Activated CD8-positive, alpha-beta T cell treated with anti-CD3 and anti-CD28 coated beads, Interleukin-2, amount 10 ng/mL, durations not matched to agents 7 days and 5 days (primary cell): ENCODE measurements around the gene TMEM127. TPM values are rescaled to one million over a fixed set of nuclear protein-coding genes. Genes with fewer than 3 reads are reported as not detected.
"Not testable (repeated sequence)": the region's sequence is repeated elsewhere in the genome, so short reads cannot be mapped to it uniquely, and the experiment has no call there.

Experiments
- ATAC-seq: fragments of 150-1000 bp; cut with Tn5 transposase; one replicate; pipeline ENCODE4 v1.10.0; 2021; ENCODE audit warnings: moderate library complexity
- CTCF ChIA-PET: fragments of 350-600 bp; sonication (Branson Sonifier 250); formaldehyde crosslinking; loops from one replicate; lab custom pipeline; 2021; ENCODE audit warnings: antibody characterized with exemption; lab: Charles Lee
- POLR2A ChIA-PET: fragments of 350-600 bp; sonication (Branson Sonifier 250); formaldehyde crosslinking; loops from one replicate; lab custom pipeline; 2021; ENCODE audit warnings: antibody characterized with exemption; lab: Charles Lee
- DNase-seq: peaks from one replicate; pipeline ENCODE4 v3.0.0-alpha.2; 2020
- H3K27ac Mint-ChIP-seq: one replicate; pipeline ENCODE4 v1.8.0; 2021; ENCODE audit warnings: mild to moderate bottlenecking, mixed read lengths
- H3K27me3 Mint-ChIP-seq: one replicate; pipeline ENCODE4 v1.8.0; 2021; ENCODE audit warnings: low read depth, mixed read lengths
- H3K36me3 Mint-ChIP-seq: one replicate; pipeline ENCODE4 v1.8.0; 2021; ENCODE audit warnings: low read depth, mixed read lengths
- H3K4me1 Mint-ChIP-seq: one replicate; pipeline ENCODE4 v1.8.0; 2021; ENCODE audit warnings: low read depth, mixed read lengths
- H3K4me3 Mint-ChIP-seq: one replicate; pipeline ENCODE4 v1.8.0; 2021; ENCODE audit warnings: mild to moderate bottlenecking, mixed read lengths
- H3K9me3 Mint-ChIP-seq: one replicate; pipeline ENCODE4 v1.8.0; 2022; ENCODE audit warnings: mixed read lengths; ENCODE audit not compliant: insufficient read depth
- total RNA-seq, 2 experiments: library from RNA; stranded (reverse); gene quantifications; one replicate each; pipeline ENCODE4 v1.2.3, GENCODE V29; 2021

Gene TMEM127, protein sequence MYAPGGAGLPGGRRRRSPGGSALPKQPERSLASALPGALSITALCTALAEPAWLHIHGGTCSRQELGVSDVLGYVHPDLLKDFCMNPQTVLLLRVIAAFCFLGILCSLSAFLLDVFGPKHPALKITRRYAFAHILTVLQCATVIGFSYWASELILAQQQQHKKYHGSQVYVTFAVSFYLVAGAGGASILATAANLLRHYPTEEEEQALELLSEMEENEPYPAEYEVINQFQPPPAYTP
- total RNA-seq: 10 to 100 TPM; 31.8 to 34.2 TPM

DNA sequence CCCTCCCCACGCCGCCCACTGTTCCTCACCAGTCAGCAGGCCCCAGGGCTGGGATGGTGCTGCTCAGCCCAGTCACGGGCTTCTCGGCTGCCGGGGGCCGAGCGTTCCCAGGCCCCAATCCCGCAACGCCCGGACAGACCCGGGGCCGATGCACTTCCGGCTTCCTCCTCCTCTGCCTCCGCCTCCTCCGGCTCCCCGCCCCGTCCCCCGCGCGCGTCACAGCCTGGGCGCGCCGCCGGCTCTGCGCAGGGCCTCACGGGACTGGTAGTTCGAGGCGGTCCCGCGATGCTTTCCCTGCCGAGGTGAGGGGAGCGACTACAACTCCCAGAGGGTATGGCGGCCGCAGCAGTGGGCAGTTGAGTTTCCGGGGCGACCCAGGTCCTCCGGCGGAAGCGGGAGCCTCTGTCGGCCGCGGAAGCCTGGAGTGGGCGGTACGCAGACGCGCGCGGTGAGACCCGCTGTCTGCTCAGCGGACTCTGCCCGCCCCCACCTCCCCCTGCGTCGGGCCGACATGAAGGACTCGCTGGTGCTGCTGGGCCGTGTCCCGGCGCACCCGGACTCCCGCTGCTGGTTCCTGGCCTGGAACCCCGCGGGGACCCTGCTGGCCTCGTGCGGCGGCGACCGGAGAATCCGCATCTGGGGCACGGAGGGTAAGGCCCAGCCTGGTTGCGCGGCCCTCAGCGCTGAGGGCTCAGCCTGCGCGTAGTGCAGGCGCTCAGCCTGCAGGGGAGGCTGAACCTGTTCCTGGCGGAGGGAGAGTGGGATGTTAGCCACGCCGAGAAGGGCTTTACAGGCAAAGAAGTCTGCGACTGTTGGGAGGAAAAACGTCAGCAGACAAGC is at the start of gene TMEM127, which contains the start of gene CIAO1:
Gene TMEM127, minus strand, starts transcription at position 158 of the 840 bp plus-strand sequence. CDS start 616 bp downstream, outside the sequence.
Gene CIAO1, plus strand, starts transcription at position 386 of the 840 bp plus-strand sequence. Its CDS starts 126 bp downstream, at position 512.
- peak; percentile 94 for ATAC-seq
- H3K36me3 Mint-ChIP-seq: peaks cover 42% of the 10 kb centered on the region
- H3K4me1 Mint-ChIP-seq: peaks cover 52% of the 10 kb centered on the region
- peak within 1 kb of the TSS; percentile 97 for H3K4me3 Mint-ChIP-seq
- H3K9me3 Mint-ChIP-seq: no peaks in the 10 kb centered on the region
- ChIA-PET CTCF (interaction anchor here (0.7 to 4.7 kb wide), 19 partner anchors 11 to 274 kb away, joined by 3 to 34 read pairs (median 5); partner anchors contain the start of genes ANKRD36C, ASTL and STARD7), POLR2A (interaction anchor here (1.0 to 1.7 kb wide), 3 partner anchors 58 to 115 kb away, joined by 3 to 17 read pairs (median 4); partner anchors contain the start of gene STARD7)
- peak within 1 kb of the TSS; percentile 91 for H3K27ac Mint-ChIP-seq
- peak; percentile 99 for DNase-seq
- no peaks in the 10 kb centered on the region for H3K27me3 Mint-ChIP-seq

DNA sequence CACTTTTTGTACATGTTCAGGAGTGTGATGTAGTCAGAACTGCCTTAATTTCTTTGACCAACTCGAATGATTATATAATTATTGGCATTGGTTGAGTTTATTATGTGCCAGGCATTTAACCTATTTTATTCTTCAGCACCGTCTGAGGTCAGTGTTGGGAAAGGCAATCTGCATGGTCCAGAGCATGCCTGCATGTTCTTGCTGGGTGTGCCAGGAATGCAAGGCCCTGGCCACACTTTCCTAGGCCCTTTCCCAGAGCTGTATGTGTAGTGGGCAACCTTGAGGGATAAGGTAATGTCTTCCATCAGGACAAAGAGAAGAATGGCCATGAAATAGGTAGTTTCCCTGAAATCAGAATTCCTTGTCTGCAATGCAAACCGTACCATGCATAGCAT is 49.2 kb upstream of the TMEM127 start:
- peaks cover 30% of the 10 kb centered on the region for H3K36me3 Mint-ChIP-seq
- H3K4me3 Mint-ChIP-seq: peak overlapping the region; percentile 67
- ChIA-PET POLR2A (interaction anchor here (1.8 to 2.2 kb wide), 3 partner anchors 10 to 20 kb away, joined by 6 to 22 read pairs (median 9); partner anchors contain the start of genes ITPRIPL1, NCAPH and SNRNP200), CTCF (interaction anchor here (1.4 to 2.5 kb wide), 2 partner anchors 10 kb away, joined by 4 to 6 read pairs; partner anchors contain the start of gene ITPRIPL1)
- DNase-seq: no peak
- no peaks in the 10 kb centered on the region for H3K27me3 Mint-ChIP-seq
- H3K27ac Mint-ChIP-seq: peak overlapping the region; percentile 93
- no peaks in the 10 kb centered on the region for H3K9me3 Mint-ChIP-seq
- peaks cover 58% of the 10 kb centered on the region for H3K4me1 Mint-ChIP-seq
- ATAC-seq: no peak

DNA sequence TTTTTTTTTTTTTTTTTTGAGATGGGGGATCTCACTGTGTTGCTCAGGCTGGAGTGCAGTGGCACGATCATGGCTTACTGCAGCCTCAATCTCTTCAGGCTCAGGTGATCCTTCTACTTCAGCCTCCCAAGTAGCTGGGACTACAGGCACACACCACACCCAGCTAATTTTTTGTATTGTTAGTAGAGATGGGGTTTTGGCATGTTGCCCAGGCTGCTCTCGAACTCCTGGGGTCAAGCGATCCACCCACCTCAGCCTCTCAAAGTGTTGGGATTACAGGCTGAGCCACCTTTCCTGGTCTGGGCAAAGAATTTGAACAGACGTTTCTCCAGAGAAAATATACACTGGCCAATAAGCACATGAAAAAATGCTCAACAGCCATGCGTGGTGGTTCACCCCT is 42.5 kb upstream of the TMEM127 start:
- no peaks in the 10 kb centered on the region for H3K9me3 Mint-ChIP-seq
- POLR2A ChIA-PET: interaction anchor here (1.2 to 5.5 kb wide), 2 partner anchors 13 to 18 kb away, joined by 4 to 75 read pairs; no protein-coding TSS in a partner anchor
- peak overlapping the region; percentile 53 for H3K27ac Mint-ChIP-seq
- CTCF ChIA-PET: interaction anchor here (1.2 kb wide), 1 partner anchor 104 kb away, joined by 3 read pairs; no protein-coding TSS in a partner anchor
- peaks cover 32% of the 10 kb centered on the region for H3K36me3 Mint-ChIP-seq
- DNase-seq: no peak
- no peak for ATAC-seq
- no peak overlapping the region for H3K4me3 Mint-ChIP-seq
- H3K27me3 Mint-ChIP-seq: no peaks in the 10 kb centered on the region
- peaks cover 50% of the 10 kb centered on the region for H3K4me1 Mint-ChIP-seq

DNA sequence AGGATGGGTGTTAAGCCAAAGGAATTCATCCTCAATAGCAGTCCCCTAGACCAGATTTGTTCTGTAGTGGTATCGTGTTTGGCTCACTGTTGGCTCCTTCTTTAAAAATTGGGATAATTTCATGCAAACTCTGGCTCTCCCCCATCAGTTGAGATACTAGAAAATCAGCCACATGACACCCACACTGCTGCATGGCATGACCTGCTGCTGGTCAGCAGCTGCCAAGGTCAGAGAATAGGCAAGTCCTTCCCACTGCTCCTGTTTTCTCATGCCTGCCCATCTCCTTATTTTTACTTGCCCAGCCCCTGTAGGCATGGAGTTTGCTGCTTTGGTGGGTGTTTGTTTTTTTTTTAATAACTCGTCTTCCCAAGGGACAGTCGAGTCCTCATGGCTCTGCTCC is 40.6 kb upstream of the TMEM127 start:
- H3K4me3 Mint-ChIP-seq: peak overlapping the region; percentile 99
- H3K4me1 Mint-ChIP-seq: peaks cover 63% of the 10 kb centered on the region
- no peak for ATAC-seq

DNA sequence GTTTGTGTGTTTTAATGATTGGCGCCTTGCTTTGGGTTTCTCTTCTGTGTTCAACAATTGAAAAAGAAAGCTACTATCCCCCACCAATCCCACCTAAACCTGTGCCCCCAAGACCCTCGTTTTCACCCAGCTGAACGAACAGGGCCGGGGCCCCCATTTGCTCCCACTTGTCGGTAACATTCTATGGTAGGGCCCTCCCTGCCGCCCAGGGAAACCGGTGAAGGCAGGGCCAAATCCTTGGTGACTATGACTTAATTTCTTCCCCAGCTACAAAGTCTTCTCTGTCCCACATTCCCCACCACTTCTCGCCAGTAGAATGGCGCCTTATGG is 40.1 kb upstream of the TMEM127 start:
- H3K36me3 Mint-ChIP-seq: peaks cover 55% of the 10 kb centered on the region
- peaks cover 67% of the 10 kb centered on the region for H3K4me1 Mint-ChIP-seq
- peak overlapping the region; percentile 99 for H3K4me3 Mint-ChIP-seq
- no peak for ATAC-seq
- H3K9me3 Mint-ChIP-seq: no peaks in the 10 kb centered on the region
- no peak for DNase-seq
- H3K27me3 Mint-ChIP-seq: no peaks in the 10 kb centered on the region
- peak overlapping the region; percentile 100 for H3K27ac Mint-ChIP-seq
- ChIA-PET POLR2A (interaction anchor here (0.7 to 5.5 kb wide), 10 partner anchors 10 to 233 kb away, joined by 3 to 75 read pairs (median 7); partner anchors contain the start of genes ITPRIPL1 and NCAPH), CTCF (interaction anchor here (0.7 to 2.2 kb wide), 3 partner anchors 16 to 31 kb away, joined by 3 to 25 read pairs (median 4); no protein-coding TSS in a partner anchor)

More for the DNA sequence above, 40.6 kb upstream of the TMEM127 start:
- POLR2A ChIA-PET: interaction anchor here (0.7 to 5.5 kb wide), 8 partner anchors 10 to 232 kb away, joined by 4 to 75 read pairs (median 16); partner anchors contain the start of genes ITPRIPL1 and NCAPH
- peaks cover 51% of the 10 kb centered on the region for H3K36me3 Mint-ChIP-seq
- no peaks in the 10 kb centered on the region for H3K9me3 Mint-ChIP-seq
- peak overlapping the region; percentile 100 for H3K27ac Mint-ChIP-seq
- H3K27me3 Mint-ChIP-seq: no peaks in the 10 kb centered on the region
- DNase-seq: no peak
- CTCF ChIA-PET: interaction anchor here (2.2 kb wide), 1 partner anchor 15 kb away, joined by 25 read pairs; no protein-coding TSS in a partner anchor

DNA sequence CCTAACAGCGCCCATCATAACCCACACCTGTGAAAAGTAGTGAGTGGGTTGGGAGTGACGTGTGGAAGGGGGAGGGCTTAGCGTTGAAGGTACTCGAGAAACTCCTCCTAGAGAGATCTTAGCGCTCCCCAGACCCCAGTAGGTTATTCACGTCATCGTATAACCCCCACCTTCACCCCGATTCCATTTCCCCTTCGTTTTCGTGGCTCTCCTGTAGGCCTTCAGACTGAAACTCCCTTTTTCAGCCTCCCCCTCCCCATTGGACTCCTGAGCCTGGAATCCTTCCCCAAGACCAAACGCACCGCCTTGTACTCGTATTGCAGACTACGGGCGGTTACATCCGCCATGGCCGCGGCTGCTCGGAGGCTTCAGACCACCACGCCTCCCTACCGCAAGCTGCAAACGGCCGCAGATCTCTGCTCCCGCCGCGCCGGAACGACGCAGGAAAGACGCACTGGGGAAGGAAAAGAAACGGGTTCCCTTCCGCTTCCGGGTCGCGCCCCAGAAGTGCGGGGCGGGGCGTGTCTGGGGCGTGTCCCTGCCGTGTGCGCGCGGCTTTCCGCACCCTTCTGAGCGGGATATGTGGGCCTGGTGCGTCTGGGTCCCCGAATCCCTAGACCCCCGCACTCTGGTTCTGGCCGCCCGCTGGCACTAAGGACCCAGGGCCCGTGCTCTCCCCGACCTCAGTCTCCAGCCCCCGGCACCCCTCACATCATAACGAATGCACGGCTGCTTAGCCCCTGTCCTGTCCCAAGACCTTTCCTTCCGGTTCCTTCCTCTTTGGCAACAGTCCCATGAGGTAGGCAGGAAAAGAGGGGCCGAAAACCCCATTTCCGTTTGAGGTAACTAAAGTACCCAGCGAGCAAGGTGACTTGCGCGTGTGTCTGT is 39.5 kb upstream of the TMEM127 start, which contains the start of gene SNRNP200:
Gene SNRNP200, minus strand, starts transcription at position 456 of the 888 bp plus-strand sequence. Its CDS starts 109 bp downstream, at position 347.
- Mint-ChIP-seq H3K27ac (peak within 1 kb of the TSS; percentile 100), H3K9me3 (no peaks in the 10 kb centered on the region), H3K4me1 (peaks cover 69% of the 10 kb centered on the region), H3K36me3 (peaks cover 57% of the 10 kb centered on the region), H3K4me3 (peak within 1 kb of the TSS; percentile 99), H3K27me3 (no peaks in the 10 kb centered on the region)
- CTCF ChIA-PET: interaction anchor here (0.7 to 2.2 kb wide), 7 partner anchors 11 to 102 kb away, joined by 3 to 25 read pairs (median 3); no protein-coding TSS in a partner anchor
- POLR2A ChIA-PET: interaction anchor here (0.6 to 5.5 kb wide), 12 partner anchors 11 to 233 kb away, joined by 3 to 75 read pairs (median 5); partner anchors contain the start of genes ITPRIPL1 and NCAPH
- ATAC-seq: peak; percentile 95
- peak; percentile 94 for DNase-seq

DNA sequence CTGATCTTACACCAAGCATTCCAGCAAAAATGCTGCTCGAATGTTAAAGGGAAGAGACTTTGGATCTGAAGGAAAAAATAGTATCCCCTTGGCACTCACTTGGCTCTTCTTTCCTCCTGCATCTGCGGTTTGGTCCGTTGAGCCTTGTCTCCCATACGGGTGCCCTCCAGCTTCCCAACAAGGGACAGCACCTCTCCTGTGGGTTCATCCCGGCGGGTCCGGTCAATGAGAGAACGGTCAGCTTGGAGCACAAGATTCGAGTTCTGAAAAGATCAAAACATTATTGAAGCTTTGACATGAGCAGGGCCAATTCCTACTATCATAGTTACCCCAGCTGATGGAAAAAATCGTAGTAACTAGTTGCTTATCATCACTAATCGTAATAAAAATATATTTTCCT is 38.8 kb upstream of the TMEM127 start:
- Mint-ChIP-seq H3K36me3 (peaks cover 63% of the 10 kb centered on the region), H3K27me3 (no peaks in the 10 kb centered on the region), H3K4me3 (peak overlapping the region; percentile 99), H3K4me1 (peaks cover 64% of the 10 kb centered on the region), H3K9me3 (no peaks in the 10 kb centered on the region), H3K27ac (peak overlapping the region; percentile 100)
- ATAC-seq (no peak), DNase-seq (no peak)
- POLR2A ChIA-PET: interaction anchor here (0.6 to 5.5 kb wide), 10 partner anchors 11 to 234 kb away, joined by 3 to 75 read pairs (median 7); partner anchors contain the start of genes ITPRIPL1 and NCAPH
- CTCF ChIA-PET: interaction anchor here (0.8 to 2.2 kb wide), 7 partner anchors 11 to 103 kb away, joined by 3 to 25 read pairs (median 3); no protein-coding TSS in a partner anchor

DNA sequence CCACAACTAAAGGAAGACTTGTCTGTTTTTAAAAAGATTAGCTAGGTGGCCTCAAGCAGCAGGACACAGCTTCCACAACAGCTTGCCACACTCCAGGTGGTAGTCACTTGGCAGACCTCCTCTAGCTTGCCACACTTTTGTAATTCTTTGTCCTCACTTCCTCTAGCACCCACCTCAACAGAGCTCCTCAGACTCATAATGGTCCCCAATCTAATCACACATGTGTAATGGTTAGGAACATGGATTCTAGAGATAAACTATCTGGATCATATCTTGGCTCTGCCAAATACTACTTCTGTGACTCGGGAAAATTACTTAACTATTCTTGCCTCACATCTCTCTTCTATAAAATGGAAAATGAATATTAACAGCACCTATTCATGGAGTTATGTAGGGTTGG is 36.1 kb upstream of the TMEM127 start:
- H3K36me3 Mint-ChIP-seq: peaks cover 87% of the 10 kb centered on the region
- ChIA-PET POLR2A (interaction anchor here (0.7 to 1.7 kb wide), 2 partner anchors 20 to 45 kb away, joined by 3 to 5 read pairs; no protein-coding TSS in a partner anchor), CTCF (interaction anchor here (1.1 to 1.9 kb wide), 6 partner anchors 12 to 127 kb away, joined by 3 to 6 read pairs (median 3); no protein-coding TSS in a partner anchor)
- ATAC-seq: no peak
- no peak overlapping the region for H3K27ac Mint-ChIP-seq
- no peaks in the 10 kb centered on the region for H3K9me3 Mint-ChIP-seq
- H3K4me1 Mint-ChIP-seq: peaks cover 64% of the 10 kb centered on the region
- no peaks in the 10 kb centered on the region for H3K27me3 Mint-ChIP-seq
- H3K4me3 Mint-ChIP-seq: no peak overlapping the region
- DNase-seq: no peak

DNA sequence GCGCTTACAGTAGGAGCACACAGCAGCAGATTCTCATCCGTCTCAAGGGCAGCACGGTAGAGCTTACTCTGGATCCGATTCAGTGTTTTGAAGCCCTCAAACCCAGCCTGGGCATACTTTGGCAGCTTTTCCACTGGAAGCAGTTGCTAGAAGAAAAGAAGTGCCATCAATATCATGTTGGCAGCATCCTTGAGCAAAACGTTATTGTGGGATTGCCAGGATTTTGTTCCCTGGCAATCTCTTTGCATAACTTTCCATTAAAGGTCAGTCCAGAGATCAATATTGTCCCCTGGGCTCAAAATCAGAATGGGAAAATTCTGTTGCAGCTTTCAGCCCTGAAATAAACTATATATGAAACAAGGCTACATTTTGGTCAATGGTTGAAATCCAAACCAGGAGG is 31.1 kb upstream of the TMEM127 start:
- ChIA-PET POLR2A (interaction anchor here (0.7 to 0.9 kb wide), 2 partner anchors 14 to 24 kb away, joined by 3 read pairs; no protein-coding TSS in a partner anchor), CTCF (no interaction called here)
- no peak for ATAC-seq

DNA sequence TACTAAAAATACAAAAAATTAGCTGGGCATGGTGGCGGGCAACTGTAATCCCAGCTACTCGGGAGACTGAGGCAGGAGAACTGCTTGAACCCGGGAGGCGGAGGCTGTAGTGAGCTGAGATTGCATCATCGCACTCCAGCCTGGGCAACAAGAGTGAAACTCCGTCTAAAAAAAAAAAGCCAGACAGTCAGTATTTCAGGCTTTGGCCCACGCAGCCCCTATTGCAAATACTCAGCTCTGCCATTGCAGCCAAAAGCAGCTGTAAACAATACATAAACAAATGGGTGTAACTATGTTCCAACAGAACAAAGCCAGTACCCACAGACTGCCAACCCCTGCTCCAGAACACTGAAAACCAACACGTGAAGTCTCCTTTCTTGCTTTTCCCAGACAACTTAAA is 28.5 kb upstream of the TMEM127 start:
- DNase-seq, H3K4me3 Mint-ChIP-seq, H3K27me3 Mint-ChIP-seq, H3K27ac Mint-ChIP-seq, H3K9me3 Mint-ChIP-seq, ATAC-seq: not testable (repeated sequence)
- Mint-ChIP-seq H3K4me1 (peaks cover 11% of the 10 kb centered on the region), H3K36me3 (peaks cover 91% of the 10 kb centered on the region)
- POLR2A ChIA-PET: interaction anchor here (1.1 kb wide), 1 partner anchor 10 kb away, joined by 3 read pairs; no protein-coding TSS in a partner anchor
- CTCF ChIA-PET: interaction anchor here (0.8 to 1.5 kb wide), 3 partner anchors 15 to 29 kb away, joined by 3 to 4 read pairs (median 3); no protein-coding TSS in a partner anchor

More for the DNA sequence above, 31.1 kb upstream of the TMEM127 start:
- no peaks in the 10 kb centered on the region for H3K9me3 Mint-ChIP-seq
- peaks cover 24% of the 10 kb centered on the region for H3K4me1 Mint-ChIP-seq
- H3K4me3 Mint-ChIP-seq: no peak overlapping the region
- DNase-seq: no peak
- H3K27ac Mint-ChIP-seq: no peak overlapping the region
- H3K27me3 Mint-ChIP-seq: no peaks in the 10 kb centered on the region
- H3K36me3 Mint-ChIP-seq: peaks cover 86% of the 10 kb centered on the region
